Suppressor macrophage (primary cell): Measurements from ENCODE around the gene TXNDC2.
A peak's percentile ranks its signal among the peaks of the same experiment; 100 is the strongest.
"Not testable (repeated sequence)": the region's sequence is repeated elsewhere in the genome, so short reads cannot be mapped to it uniquely, and the experiment has no call there.

Experiments
- DNase-seq, 4 experiments: peaks; one replicate each; pipeline ENCODE4 v3.0.0-alpha.2; 2020 to 2022
- total RNA-seq, 17 experiments: gene quantifications; one replicate each; lab custom pipeline; 2026; ENCODE audit warnings: mixed read lengths in 6 of 17, inconsistent platforms in 3 of 17; lab: John Stamatoyannopoulos, UW

TXNDC2 gene
- 0 to 0.66 (median 0.05) reads per million in 17 experiments for total RNA-seq

- no peak for DNase-seq
These were observed at the start of gene TXNDC2 for GRCh38 chr18:9885170-9886004. TSS of gene TXNDC2 (plus strand) at chr18:9885973. CDS start at chr18:9886681, 708 bp downstream.

- no peak for DNase-seq
These were observed 47.5 kb upstream of the TXNDC2 start for GRCh38 chr18:9838144-9838877.

- no peak for DNase-seq
These were observed 46.6 kb upstream of the TXNDC2 start for GRCh38 chr18:9839211-9839610.

- DNase-seq, result no peak
These were observed 45.9 kb upstream of the TXNDC2 start for GRCh38 chr18:9839853-9840252.

- no peak for DNase-seq
These were observed 44.0 kb upstream of the TXNDC2 start for GRCh38 chr18:9841752-9842151.

- no peak for DNase-seq
These were observed 43.3 kb upstream of the TXNDC2 start for GRCh38 chr18:9842448-9842847.

- DNase-seq, result no peak
These were observed 40.5 kb upstream of the TXNDC2 start for GRCh38 chr18:9845256-9845655.

- no peak for DNase-seq
These were observed 39.4 kb upstream of the TXNDC2 start for GRCh38 chr18:9846162-9846925.

GRCh38 chr18:9848170-9848879 is 37.4 kb upstream of the TXNDC2 start:
- DNase-seq, result no peak

GRCh38 chr18:9849407-9850283 is 36.1 kb upstream of the TXNDC2 start:
- peak; percentile 90 to 97 (median 93) for DNase-seq

GRCh38 chr18:9850309-9850708 is 35.5 kb upstream of the TXNDC2 start:
- DNase-seq, result no peak

GRCh38 chr18:9851511-9851910 is 34.3 kb upstream of the TXNDC2 start:
- DNase-seq, result peak; percentile 66 to 92 (median 84)

GRCh38 chr18:9852266-9853081 is 33.3 kb upstream of the TXNDC2 start:
- no peak for DNase-seq

GRCh38 chr18:9854801-9855676 is 30.7 kb upstream of the TXNDC2 start:
- DNase-seq, result no peak

- DNase-seq, result no peak
These were observed 30.1 kb upstream of the TXNDC2 start for GRCh38 chr18:9855681-9856080.

- DNase-seq, result peak; percentile 32 to 57 (median 52)
These were observed 29.7 kb upstream of the TXNDC2 start for GRCh38 chr18:9856092-9856491.

GRCh38 chr18:9857479-9857998 is 28.2 kb upstream of the TXNDC2 start:
- not testable (repeated sequence) for DNase-seq

GRCh38 chr18:9858642-9859041 is 27.1 kb upstream of the TXNDC2 start:
- DNase-seq, result no peak

GRCh38 chr18:9859232-9859631 is 26.5 kb upstream of the TXNDC2 start:
- no peak for DNase-seq
